HG03354 (cell line): ENCODE results near the gene PITPNM3.
"Not testable (repeated sequence)": the region's sequence is repeated elsewhere in the genome, so short reads cannot be mapped to it uniquely, and the experiment has no call there.

Experiments used
- ATAC-seq: cut with Tn5 transposase; IDR thresholded peaks from one replicate; pipeline ENCODE4 v1.9.1; 2021; ENCODE audit warnings: mild to moderate bottlenecking; ENCODE audit not compliant: unreplicated experiment, poor library complexity, severe bottlenecking

Gene PITPNM3

DNA sequence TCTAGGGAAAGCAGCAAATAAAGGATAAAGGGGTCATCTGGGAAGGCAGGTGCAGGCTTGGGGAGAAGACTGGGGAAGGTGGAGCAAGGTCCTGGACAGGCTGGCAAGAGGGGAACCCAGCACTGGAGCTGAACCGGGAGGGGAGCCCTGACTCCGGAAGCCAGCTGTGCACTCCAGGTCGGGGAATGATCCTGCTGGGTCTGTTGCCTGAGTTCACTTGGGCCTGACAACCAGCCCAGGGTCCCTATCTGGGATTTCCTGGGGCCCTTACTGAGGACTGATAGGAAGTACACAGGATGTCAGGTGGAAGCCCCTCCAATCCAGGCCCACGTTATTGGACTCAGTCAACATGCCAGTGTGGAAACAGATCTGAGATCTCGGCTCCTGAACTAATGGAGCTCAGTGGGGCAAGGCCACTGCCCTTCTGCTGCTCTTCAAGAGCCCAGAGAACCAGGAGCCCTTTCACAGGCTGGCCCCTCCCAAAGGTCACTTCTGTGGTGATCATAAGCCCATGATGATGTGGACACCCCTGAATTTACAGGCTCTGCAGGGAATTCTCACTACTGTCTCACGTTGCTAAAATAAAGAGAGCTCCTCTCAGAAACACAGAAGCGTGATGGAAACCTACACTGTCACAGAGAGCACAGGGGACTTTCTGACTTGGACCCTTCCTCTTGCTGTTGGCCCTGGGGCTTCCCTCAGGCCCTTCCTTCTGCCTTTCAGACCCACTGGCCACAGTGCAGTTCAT, 19.9 kb upstream of the PITPNM3 start:
- no peak for ATAC-seq

DNA sequence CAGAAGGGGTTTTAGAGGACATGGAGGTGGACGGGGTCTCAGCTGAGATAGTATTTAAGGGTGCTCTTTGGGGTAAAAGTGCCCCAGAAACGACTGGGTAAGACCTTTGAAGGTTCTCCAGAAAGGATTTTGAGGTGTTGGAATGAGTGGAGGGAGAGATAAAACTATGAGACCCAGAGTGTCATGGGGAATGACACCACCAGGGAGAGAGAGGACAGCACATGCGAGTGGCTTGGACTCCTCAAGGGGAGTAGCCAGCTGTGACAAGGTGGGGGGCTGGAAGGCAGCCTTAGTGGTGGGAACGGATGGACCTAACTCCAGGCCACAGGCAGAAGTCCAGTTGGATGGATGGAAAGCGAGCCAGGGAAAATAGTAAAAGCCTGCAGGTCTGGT, 19.2 kb upstream of the PITPNM3 start:
- no peak for ATAC-seq

DNA sequence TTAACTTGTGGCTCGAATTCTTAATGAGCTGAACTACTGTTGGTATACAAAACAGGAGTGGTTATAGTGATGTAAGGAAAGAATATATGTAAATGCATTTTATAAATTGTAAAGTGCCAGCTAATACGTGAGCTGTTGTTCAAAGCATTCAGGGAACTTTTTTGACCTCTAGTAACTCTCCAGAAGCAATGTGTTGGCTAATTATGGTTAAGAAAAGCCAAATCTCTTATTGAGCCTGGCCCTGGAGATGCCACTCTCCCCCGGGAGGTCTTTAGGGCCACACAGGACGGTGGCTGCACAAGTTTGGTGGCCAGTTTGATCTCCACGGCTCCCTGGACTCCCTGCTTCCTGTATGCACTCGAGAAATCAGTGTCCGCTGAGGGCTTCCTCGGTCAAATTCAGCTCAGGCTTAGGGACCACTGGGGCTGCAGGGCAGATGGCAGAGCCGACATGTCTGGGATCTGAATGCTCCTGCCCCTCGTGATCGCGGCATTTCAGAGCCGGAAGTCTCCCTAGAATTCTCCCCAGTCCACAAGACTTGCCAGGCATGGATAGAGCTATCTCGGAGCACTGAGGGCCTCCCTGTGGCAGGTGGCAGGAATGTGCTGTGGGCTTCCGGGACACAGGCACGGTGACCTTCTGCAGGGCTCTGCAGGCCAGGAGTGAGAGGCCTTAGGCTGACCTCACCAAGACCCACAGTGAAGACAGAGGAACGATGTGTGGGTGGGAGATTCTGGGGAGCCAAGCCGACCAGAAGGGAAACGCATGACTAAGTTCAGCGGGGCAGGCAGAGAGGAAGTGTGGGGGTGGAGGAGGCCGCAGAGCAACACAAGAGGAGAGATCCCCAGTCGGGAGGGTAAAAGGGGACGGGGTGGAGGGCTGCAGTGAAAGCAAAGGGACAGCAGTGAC, 18.6 kb upstream of the PITPNM3 start:
- no peak for ATAC-seq

DNA sequence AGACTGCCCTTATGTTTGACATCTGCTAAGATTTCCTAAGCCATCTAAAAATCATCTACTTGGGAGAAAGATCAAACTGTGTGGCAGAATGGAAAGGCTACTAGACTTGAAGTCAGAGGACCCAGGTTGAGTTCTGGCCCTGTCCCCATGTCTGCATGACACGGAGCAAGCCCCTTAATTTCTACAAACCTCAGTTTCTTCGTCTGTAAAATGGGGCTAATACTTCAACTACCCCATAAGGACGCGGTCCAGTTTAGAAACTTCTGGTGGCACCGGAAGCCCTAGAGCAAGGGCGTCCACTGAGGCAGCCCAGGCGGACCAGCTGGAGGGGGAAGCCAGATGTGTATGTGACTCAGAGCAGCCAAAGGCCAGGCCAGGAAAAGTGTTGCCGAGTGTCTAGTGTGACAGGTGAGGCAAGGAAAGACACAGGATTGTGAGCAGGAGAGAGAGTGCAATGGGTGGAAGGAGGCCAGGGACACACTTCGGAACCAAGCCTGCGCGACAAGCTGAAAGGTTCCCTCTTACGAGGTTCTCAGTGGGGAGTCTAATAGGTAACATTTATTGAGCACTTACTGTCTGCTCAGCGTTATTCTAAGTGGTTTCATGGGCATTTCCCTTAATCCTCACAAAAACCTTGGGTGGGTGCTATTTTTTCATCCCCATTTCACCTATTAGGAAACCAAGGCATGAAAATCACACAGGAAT, 17.8 kb upstream of the PITPNM3 start:
- no peak for ATAC-seq

DNA sequence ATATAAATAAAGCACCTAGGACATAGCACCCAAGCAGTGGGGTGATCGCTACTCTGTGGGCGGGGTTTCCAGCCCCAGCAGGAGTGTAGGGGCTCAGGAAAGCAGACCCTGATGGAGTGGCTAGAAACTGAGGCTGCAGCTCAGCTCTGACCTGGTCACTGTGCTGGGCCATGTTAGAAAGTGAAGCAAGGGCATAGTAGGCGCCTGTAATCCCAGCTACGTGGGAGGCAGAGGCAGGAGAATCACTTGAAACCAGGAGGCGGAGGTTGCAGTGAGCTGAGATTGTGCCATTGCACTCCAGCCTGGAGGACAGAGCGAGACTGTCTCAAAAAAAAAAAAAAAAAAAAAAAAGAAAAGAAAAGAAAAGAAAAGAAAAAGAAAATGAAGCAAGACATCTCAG, 17.1 kb upstream of the PITPNM3 start:
- ATAC-seq = not testable (repeated sequence)

DNA sequence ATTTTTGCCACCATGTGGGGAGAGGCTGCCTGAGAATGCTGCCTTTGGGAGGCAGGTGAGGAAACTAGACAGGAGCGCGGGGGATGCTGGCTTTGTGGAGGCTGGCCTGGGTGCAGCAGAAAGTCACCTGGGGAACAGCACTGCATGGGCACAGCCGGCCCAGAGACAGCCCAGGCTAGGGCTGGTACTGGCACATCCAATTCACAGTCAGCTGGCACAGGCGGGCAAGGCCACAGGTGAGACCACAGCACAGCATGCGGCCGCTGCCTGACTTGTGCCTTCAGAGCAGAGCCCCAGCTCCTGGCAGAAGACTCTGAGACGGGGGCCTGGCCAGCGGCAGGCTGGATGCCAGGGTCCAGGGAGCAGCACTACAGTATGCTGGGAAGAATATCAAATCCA, 16.6 kb upstream of the PITPNM3 start:
- no peak for ATAC-seq

DNA sequence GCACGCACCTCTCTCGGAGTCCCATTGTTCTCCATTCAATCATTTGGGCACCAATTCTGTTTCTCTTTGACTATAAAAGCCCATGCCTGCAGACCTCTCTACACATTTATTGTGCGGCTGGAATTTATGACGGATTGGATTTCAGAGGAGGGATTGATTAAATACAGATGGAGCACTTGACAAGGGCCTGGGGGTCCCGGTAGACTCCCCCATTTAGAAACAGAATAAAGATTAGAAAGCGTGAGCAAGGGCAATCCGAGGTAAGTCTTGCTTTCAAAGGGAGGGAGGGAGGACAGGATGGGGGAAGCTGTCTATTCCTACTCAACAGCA, 15.1 kb upstream of the PITPNM3 start:
- no peak for ATAC-seq

DNA sequence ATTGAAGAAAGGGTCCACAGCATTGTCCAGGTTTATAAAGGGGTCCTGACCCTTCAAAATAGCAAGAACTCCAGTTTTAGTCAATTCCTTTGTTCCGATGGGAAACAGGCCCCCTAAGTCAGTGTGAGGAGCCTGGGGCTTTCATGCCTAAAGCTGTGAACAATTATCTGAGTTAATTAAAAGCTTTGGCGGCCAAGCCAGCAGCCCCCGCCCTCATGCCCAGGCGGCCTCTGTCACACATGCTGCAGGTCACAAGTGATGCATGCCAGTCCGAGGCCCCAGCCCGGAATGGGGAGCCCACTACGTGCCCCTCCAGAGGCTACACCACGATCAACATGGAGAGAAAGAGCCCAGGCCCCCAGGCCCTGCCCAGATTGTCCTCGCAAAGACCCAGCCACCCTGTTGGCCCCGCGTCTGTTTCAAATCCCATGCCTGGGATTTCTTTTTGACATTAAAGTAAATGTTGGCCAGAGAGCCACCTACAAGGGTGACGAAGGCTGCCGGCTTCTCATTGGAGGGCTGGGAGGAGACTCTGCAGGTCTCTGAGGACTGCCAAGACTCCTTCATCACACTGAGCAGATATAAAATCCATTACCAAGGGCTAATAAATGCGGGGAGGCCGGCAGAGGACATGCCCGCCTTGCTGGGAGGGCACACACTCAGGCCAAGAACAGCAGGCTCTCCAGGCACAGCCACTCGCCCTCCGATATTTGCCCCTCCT, 14.5 kb upstream of the PITPNM3 start:
- no peak for ATAC-seq

DNA sequence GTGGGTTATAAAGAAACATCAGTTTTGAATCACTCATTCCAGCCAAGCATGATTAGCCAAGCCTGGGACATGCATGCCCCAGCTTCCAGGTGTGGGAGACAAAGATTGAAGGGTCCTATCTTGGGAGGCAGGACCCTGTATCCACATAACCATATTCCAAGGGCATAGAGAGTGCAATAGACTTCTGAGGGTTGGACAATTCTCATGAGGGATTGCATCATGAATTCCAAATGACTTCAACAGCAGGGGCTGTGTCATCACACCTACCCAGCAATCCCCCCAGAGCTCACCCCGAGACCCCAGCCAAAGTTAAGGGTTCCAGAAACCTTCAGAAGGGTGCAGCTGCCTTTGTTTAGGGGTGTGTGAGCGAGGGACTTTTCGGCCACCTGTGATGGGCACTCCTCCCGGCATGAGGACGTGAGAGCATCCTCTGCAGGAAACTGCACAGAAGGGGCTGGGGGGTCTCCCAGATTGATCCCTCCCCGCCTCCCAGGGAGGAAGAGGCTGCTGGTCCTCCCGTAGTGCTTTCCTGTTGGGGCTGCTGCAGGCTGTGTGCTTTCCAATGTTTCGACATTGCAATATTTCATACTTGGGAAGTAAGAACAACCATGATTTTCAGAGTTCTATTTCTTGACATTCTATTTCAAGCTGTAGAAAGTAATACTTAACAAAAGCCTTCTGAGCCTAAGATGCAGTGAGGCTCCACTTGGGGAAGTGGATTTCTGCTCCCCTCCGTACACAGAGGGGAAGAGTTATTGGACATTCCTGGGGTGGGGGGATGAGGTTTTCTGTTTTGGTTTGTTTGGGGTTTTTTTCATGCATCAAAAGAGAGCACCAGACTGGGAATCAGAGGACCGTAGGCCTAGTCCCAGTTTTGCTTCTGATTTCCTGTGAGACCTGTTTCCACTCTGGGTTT, 13.3 kb upstream of the PITPNM3 start:
- no peak for ATAC-seq

DNA sequence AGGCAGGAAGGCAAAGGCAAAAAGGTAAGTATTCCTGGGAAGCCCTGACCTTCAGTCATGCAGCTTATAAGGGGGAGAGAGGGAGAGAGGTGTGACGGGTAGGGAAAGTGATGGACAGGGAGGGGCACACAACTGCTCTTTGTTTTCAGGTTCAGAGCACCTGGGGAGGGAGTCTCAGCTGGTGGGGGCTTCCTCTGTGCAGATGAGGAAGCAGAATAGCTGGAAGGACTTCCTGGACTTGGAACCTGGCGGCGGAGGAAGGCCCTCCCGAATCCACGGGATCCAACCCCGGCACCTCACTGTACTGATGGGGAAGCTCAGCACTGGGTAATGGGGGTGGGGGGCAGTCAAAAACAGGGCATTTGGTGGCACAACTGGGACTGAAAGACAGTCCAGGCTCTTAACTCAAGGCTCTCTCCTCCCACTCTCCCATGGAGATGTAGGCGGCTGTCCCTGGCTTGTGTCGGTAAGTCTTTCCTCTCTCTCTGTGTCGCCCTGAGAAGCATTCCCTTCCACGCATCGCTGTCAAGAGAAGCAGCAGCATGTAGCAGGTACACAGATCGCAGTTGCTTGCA, 11.9 kb upstream of the PITPNM3 start:
- no peak for ATAC-seq

DNA sequence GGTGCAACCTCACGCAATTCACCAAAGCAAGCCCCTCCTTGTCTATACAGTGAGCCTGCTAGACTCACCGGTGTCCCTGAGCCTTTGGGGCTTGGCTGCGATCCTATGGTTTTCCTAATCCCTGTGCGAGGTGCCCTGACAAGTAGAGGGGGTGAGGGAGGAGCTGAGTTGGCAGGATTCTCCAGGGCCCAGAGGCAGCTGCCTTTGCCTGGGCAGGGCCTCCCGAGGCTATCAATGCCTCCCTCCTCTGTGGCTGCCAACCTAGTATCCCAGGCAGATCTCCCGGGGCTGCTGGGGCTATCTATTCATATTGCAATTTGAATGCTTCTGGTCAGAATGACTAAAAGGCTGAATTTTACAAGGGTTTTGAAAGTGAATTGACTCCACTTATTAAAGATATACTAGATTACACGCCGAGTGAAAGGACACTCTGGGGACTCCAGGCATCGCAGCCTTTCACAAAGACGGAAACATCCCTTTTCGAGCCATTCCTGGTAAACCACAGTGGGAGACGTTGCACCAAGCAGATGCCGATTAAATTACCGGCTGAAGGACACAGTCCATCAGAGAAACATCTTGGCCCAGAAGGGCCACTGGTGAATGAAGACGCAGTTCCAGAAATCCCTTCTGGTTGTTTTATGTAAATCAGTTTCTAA, 11.3 kb upstream of the PITPNM3 start:
- ATAC-seq = no peak

DNA sequence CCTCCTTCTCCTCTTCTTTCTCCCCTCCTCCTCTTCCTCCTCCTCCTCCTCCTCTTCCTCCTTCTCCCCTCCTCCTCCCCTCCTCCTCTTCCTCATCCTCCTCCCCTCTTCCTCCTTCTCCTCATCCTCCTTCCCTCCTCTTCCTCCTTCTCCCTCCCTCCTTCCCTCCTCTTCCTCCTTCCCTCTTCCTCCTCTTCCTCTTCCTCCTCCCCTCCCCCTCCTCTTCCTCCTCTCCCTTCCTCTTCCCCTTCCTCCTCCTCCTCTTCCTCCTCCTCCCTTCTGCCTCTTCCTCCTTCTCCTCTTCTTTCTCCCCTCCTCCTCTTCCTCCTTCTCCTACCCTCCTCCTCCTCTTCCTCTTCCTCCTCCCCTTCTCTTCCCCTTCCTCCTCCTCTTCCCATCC, 5.1 kb upstream of the PITPNM3 start:
- ATAC-seq = no peak

DNA sequence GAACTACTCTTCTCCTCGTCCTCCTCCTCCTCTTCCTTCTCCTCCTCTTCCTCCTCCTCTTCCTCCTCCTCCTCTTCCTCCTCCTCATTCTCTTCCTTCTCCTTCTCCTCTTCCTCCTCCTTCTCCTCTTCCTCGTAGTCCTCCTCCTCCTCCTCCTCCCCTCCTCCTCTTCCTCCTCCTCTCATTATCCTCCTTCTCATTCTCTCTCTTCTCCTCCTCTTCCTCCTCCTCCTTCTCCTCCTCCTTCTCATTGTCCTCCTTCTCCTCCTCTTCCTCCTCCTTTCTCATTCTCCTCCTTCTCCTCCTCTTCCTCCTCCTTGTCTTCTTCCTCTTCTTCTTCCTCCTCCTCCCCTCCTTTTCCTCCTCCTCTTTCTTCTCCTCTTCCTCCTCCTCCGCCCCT, 4.1 kb upstream of the PITPNM3 start:
- ATAC-seq = no peak

DNA sequence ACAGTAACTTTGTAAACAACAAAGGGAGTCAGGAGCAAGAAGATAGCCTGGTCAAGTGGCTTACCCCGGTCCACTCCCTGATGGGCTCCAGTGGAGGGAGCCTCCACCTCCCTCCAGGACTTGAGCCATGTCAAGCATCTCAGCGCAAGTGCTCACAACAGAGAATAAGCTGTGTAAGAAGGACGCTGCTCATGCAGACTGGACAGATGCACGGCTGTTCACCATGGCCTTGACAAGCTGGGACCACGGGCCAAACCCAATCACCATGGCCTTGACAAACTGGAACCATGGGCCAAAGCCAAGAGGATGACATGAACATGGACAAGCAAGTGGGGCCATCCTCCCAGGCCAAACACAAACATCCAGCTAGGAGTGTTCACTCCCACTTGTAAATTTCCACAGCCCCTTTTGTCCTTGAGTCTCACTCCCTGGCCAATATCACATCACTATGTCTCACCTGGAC, 3.4 kb upstream of the PITPNM3 start:
- ATAC-seq = no peak

DNA sequence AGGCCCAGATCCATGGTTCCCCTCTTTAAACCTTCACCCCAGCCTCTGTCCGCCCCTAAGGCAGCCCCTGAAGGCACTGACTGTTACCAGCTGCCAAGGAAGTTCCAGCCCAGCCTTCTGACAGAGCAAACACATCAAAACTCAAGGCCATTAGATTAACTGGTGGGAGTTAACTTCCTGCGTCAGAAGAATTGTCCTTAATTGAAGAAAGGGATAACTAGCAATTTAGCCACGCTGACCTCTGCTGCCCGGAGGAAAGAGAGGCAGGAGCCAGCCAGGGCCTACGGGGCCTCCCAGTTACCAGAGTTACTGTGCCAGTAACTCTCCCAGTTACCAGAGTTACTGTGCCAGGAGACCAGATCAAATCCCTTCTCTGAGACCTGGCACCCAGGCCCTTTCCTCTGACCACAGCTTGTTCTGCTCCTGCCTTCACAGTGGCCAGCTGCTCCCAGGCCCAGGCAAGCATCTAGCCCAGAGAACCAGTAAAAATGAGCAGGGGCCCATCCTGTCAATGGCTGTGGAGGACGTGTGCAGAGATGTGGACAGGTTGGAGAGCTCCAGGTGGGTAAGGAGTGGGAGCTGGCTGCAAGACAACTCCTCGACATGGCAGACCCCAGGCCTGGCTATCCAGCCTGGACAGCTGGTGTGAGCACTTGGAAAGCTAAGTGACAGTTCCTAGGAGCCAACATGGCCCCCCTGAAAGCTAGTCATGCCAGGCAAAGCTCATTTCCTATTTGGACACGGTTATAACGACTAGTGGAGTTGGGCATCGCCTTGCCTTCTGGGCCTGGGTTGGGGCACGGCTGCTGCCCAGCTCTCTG, 2.8 kb upstream of the PITPNM3 start:
- no peak for ATAC-seq

DNA sequence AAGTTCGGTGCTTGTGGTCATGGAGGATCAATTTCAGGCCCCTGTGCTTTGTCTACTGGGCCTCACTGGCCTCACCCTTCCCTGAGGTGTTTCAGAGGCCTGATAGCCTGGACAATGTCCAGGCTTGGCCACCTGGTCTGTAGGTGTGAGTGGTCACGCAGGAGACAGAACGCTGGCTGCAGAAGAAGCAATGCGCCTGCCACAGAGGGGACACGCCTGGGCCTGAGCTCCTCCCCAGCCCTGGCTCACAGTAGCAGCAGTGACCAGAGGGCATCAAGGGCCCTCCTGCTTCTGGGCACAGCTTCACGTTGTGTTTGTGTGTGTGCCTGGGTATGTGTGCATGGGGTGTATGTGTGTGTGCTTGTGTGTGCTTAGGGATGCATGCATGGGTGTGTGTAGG, 1.9 kb upstream of the PITPNM3 start:
- no peak for ATAC-seq

DNA sequence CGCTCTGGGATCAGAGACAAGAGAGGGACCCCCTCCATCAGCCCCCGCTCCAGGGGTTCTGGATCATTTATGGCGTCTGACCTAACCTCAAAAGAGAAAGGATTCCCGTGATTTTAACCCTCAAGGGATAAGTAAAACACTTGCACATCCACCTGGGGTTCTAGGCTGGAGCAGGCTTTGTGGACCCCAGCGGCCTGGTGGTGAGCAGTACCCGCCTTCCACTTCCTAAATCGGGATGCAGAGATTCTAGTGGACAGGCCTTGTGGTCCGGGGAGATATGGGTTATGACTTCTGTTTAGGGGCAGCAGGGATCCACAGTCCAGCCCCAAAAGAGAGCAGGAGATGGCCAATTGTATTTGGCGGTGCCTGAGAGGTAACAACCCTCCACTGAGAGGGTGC, 684 bp upstream of the PITPNM3 start:
- no peak for ATAC-seq
